HepG2 (cell line): ENCODE results near the gene ARL4D. TPM values are rescaled to one million over a fixed set of nuclear protein-coding genes. Genes with fewer than 3 reads are reported as not detected.
A peak's percentile ranks its signal among the peaks of the same experiment; 100 is the strongest.

ENCODE experiments used
- CC2D1A ChIP-seq: sonication (generic); formaldehyde crosslinking; IDR thresholded peaks from 2 replicates; pipeline ENCODE4 v1.8.1; 2023; ENCODE audit warnings: mild to moderate bottlenecking, missing genetic modification reagents
- GRHL1 ChIP-seq: sonication (generic); formaldehyde crosslinking; conservative IDR thresholded peaks from 2 replicates; pipeline ENCODE4 v1.8.0; 2022; ENCODE audit warnings: missing genetic modification reagents
- HNRNPL ChIP-seq: fragments of 200-400 bp; formaldehyde crosslinking; IDR thresholded peaks from 2 replicates; pipeline ENCODE4 v1.6.1; 2017; ENCODE audit warnings: mild to moderate bottlenecking, low read depth, low read length
- LBX2 ChIP-seq: sonication (generic); formaldehyde crosslinking; IDR thresholded peaks from 2 replicates; pipeline ENCODE4 v1.5.0; 2020; ENCODE audit warnings: missing genetic modification reagents, mild to moderate bottlenecking, borderline replicate concordance
- NFYC ChIP-seq: IDR thresholded peaks from 2 replicates; pipeline ENCODE4 v1.6.1; 2016; ENCODE audit warnings: missing genetic modification reagents, missing compliant biosample characterization
- POLR2AphosphoS5 ChIP-seq: IDR thresholded peaks from 2 replicates; pipeline ENCODE4 v1.6.1; 2012; ENCODE audit warnings: low read depth, low read length
- TAF15 ChIP-seq: fragments of 200-400 bp; formaldehyde crosslinking; IDR thresholded peaks from one replicate; pipeline ENCODE4 v1.6.1; 2018; ENCODE audit warnings: mild to moderate bottlenecking, low read depth, low read length; ENCODE audit not compliant: poor library complexity, severe bottlenecking
- TEAD2 ChIP-seq: sonication (generic); formaldehyde crosslinking; IDR thresholded peaks from 2 replicates; pipeline ENCODE4 v1.9.0; 2021; ENCODE audit warnings: missing genetic modification reagents
- U2AF2 ChIP-seq: fragments of 200-400 bp; formaldehyde crosslinking; IDR thresholded peaks from 2 replicates; pipeline ENCODE4 v1.6.1; 2017; ENCODE audit warnings: low read depth, mild to moderate bottlenecking, low read length
- ZBTB40 ChIP-seq, 2 experiments: fragments of 450-650 bp in 1 of 2; sonication (generic) in 1 of 2; formaldehyde crosslinking in 1 of 2; IDR thresholded peaks; 2 replicates each; pipeline versions ENCODE4 v1.6.1 to v1.8.0; 2016 to 2022; ENCODE audit warnings: antibody characterized with exemption in 1 of 2, mild to moderate bottlenecking in 1 of 2, missing genetic modification reagents in 1 of 2
- ZNF20 ChIP-seq: sonication (generic); formaldehyde crosslinking; IDR thresholded peaks from 2 replicates; pipeline ENCODE4 v1.4.0; 2020; ENCODE audit warnings: mild to moderate bottlenecking, moderate library complexity, missing genetic modification reagents
- ZNF335 ChIP-seq: sonication (generic); formaldehyde crosslinking; IDR thresholded peaks from 2 replicates; pipeline ENCODE4 v1.4.0; 2020; ENCODE audit warnings: missing genetic modification reagents
- ZUFSP ChIP-seq: sonication (generic); formaldehyde crosslinking; IDR thresholded peaks from 2 replicates; pipeline ENCODE4 v1.9.0; 2021; ENCODE audit warnings: missing genetic modification reagents, mild to moderate bottlenecking, borderline replicate concordance
- polyA plus RNA-seq, 8 experiments: library from polyadenylated mRNA; depleted of rRNA in 3 of 8; stranded (reverse) in 7 of 8; unstranded in 1 of 8; fragments of >200 nt; fragmentation: Illumina TruSeq in 4 of 8; extraction: Trizol in 4 of 8; gene quantifications; 2 replicates each; pipeline versions ENCODE4 v1.2.1 to v1.2.3, GENCODE V29; 2011 to 2016; ENCODE audit warnings: low read depth in 4 of 8, missing spikeins in 1 of 8, mixed read lengths in 1 of 8; ENCODE audit not compliant: insufficient read depth in 1 of 8
- total RNA-seq, 5 experiments: library from RNA; depleted of rRNA; stranded (reverse); fragments of >200 nt; fragmentation: Illumina TruSeq; extraction: Trizol; gene quantifications; 2 replicates each; pipeline ENCODE4 v1.2.3, GENCODE V29; 2016; ENCODE audit warnings: low read depth in 1 of 5

The ARL4D gene
- total and polyA plus RNA-seq, 2 of the 13 experiments (the other 11 are each of a cell fraction or from before 2014, with no cell fraction given) = 9.0 to 25.9 TPM

GRCh38 chr17:43368740-43369506, 29.9 kb upstream of the ARL4D start (continued):
- TF ChIP-seq GRHL1 (CRISPR knock-in tag) (no peak), TEAD2 (no peak), LBX2 (CRISPR knock-in tag) (no peak), ZNF20 (CRISPR knock-in tag) (no peak), ZUFSP (CRISPR knock-in tag) (no peak), POLR2AphosphoS5 (peak; percentile 68), HNRNPL (0 out of 2 replicates have a peak, but pooled peaks have one; percentile 18), ZNF335 (CRISPR knock-in tag) (no peak), NFYC (no peak), CC2D1A (CRISPR knock-in tag) (no peak), TAF15 (no peak), ZBTB40 (IDR thresholded peaks at IDR 0.05) (no peak), ZBTB40 (CRISPR knock-in tag; IDR thresholded peaks at IDR 0.05) (0 out of 2 replicates have a peak, but pooled peaks have one; percentile 17), U2AF2 (no peak)
